ENCODE measurements around the gene JAZF1. TPM values are rescaled to one million over a fixed set of nuclear protein-coding genes. Genes with fewer than 3 reads are reported as not detected.

The JAZF1 gene
- total and polyA plus RNA-seq, 9 donors, result 10.4 to 36.0 (median 19.9) TPM

DNA sequence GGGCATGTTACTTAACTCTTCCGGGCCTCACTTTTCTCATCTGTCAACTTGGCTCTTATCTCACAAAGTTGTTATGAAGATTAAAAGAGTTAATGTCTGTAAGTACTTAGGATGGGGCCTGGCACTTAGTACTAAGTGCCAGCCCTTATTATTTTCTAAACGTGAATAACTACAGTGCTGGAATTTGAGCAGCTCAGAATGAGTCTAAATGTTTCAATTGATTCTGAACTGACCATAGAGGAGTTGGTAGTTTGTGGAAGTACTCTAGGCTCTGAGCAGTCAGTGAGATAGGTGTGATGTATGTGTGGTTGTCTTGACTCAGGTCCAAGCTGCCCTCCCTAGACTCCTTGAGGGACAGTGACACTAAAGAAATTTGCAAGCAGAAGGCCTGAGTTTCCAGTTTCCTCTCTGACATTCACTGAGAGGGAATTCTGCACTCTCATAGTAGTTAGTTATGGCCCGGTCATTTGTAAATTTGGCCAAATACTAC, 18.5 kb upstream of the JAZF1 start:
- 72 to 75% (median 74%) methylated on average over 3 of the region's 3 CpGs for WGBS, 3 donors
- H3K4me3 ChIP-seq, result no peak overlapping the region
- no peaks in the 10 kb centered on the region for H3K36me3 ChIP-seq
- DNase-seq, result no peak
- TF ChIP-seq, protein P1, sequence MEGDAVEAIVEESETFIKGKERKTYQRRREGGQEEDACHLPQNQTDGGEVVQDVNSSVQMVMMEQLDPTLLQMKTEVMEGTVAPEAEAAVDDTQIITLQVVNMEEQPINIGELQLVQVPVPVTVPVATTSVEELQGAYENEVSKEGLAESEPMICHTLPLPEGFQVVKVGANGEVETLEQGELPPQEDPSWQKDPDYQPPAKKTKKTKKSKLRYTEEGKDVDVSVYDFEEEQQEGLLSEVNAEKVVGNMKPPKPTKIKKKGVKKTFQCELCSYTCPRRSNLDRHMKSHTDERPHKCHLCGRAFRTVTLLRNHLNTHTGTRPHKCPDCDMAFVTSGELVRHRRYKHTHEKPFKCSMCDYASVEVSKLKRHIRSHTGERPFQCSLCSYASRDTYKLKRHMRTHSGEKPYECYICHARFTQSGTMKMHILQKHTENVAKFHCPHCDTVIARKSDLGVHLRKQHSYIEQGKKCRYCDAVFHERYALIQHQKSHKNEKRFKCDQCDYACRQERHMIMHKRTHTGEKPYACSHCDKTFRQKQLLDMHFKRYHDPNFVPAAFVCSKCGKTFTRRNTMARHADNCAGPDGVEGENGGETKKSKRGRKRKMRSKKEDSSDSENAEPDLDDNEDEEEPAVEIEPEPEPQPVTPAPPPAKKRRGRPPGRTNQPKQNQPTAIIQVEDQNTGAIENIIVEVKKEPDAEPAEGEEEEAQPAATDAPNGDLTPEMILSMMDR (IDR thresholded peaks at IDR 0.05), result no peak
- TF ChIP-seq POLR2A (IDR thresholded peaks at IDR 0.05) (no peak), EP300 (IDR thresholded peaks at IDR 0.05) (no peak)
- intact Hi-C loops (cut with DNase I), result no loop called here
- H3K4me1 ChIP-seq (ENCODE audit: insufficient read depth), result no peaks in the 10 kb centered on the region
- H3K27me3 ChIP-seq, result no peaks in the 10 kb centered on the region
- no peaks in the 10 kb centered on the region for H3K9me3 ChIP-seq
- H3K27ac ChIP-seq, result no peak overlapping the region

DNA sequence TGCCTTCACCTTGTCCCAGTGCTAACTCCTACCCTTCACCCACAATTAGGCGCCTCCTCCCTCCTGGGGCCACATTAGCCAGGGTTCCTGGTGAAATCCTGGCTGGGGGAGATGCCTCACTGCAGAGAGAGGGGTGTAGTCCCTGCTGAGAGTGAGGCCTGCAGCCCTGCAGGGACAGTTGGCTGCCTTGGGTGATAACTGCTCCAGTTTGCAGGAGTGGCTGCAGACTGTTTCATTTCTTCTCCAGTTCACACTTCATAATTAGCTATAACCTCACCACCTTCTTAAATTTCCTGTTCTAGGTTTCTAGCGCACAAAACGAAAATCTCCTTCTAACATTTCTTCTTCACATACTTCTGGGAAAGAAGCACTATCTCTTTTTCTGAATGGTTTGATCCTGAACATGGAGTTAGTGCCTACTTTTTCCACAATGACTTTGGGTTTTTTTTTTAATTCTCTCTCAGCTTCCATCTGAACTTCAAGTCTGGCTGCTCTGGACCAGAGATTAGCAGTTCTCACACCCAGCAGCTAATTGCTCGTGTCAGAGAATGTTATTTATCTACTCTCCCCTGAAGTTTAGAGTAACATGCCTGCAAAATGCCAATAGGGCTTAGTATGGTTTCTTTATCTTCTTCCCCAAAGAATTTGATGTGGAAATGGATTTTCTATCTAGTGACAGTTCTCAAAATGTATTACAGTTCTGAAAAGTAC, 15.5 kb upstream of the JAZF1 start:
- intact Hi-C loops (cut with DNase I), result no loop called here
- H3K27me3 ChIP-seq, result no peaks in the 10 kb centered on the region
- no peaks in the 10 kb centered on the region for H3K36me3 ChIP-seq
- H3K4me3 ChIP-seq, result no peak overlapping the region
- no peaks in the 10 kb centered on the region for H3K9me3 ChIP-seq
- TF ChIP-seq POLR2A (IDR thresholded peaks at IDR 0.05), result no peak
- TF ChIP-seq EP300 (IDR thresholded peaks at IDR 0.05), result no peak
- TF ChIP-seq, protein P1 (IDR thresholded peaks at IDR 0.05), result no peak
- no peak overlapping the region for H3K27ac ChIP-seq
- H3K4me1 ChIP-seq (ENCODE audit: insufficient read depth), result no peaks in the 10 kb centered on the region
- no peak for DNase-seq
- WGBS, 3 donors, result 80 to 89% (median 82%) methylated on average over 4 of the region's 4 CpGs

DNA sequence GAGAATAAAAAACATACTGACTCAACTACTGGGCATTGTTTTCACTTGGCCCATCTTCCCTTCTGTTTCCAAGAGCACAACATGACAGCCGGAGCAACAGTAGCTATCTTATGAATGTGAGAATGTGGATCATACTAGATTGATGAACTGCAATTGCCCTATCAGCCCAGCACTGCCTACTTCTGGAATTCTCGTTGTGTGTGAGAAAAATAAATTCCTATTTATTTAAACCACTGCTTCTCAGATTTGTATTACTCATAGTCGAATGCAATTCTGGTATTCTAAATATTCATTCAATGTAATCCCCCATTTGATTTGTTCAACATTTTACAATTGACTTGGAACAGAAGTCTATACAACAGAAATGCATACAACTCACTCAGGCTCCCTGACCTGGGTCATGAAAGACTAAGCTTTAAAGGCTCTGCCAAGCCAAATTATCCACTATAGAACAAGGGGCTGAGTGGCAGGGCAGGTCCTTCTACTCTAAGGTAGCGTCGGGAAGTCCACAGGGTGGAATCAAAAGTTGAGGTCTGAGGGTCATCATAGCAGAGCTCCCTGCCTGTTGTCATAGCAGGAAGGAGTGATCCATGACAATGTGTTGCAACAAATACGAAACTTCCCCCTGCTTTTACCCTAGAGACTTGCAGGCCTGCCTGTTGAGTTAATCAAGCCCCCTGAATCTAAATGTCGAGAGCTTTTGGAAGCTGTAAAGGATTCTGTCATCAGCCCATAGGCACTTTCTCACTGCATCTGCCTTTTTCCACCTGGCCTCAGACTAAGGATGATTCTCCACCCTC, 12.4 kb upstream of the JAZF1 start:
- no peak for DNase-seq
- Histone ChIP-seq H3K27ac (no peak overlapping the region), H3K36me3 (no peaks in the 10 kb centered on the region), H3K27me3 (no peaks in the 10 kb centered on the region), H3K4me3 (no peak overlapping the region), H3K9me3 (no peaks in the 10 kb centered on the region), H3K4me1 (ENCODE audit: insufficient read depth) (no peaks in the 10 kb centered on the region)
- 83 to 85% (median 84%) methylated on average over 7 of the region's 7 CpGs for WGBS, 3 donors
- intact Hi-C loops (cut with DNase I), result no loop called here
- TF ChIP-seq, protein P1 (IDR thresholded peaks at IDR 0.05), result no peak
- TF ChIP-seq EP300 (IDR thresholded peaks at IDR 0.05), result no peak
- TF ChIP-seq POLR2A (IDR thresholded peaks at IDR 0.05), result no peak

DNA sequence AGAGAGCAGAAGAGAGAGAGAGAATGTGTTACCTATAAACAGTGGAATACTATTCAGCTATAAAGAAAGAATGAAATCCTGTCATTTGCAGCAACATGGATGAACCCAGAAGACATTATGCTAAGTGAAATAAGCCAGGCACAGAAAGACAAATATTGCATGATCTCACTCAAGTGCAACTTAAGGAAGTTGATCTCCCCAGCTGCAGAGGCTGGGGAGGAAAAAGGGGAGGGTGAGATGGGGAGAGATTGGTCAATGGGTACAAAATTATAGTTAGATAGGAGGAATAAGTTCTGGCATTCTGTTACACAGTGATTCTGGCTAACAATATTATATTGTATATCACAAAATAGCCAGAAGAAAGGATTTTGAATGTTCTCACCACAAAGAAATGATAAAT, 11.2 kb upstream of the JAZF1 start:
- Histone ChIP-seq H3K4me1 (ENCODE audit: insufficient read depth) (no peaks in the 10 kb centered on the region), H3K9me3 (no peaks in the 10 kb centered on the region), H3K27ac (no peak overlapping the region), H3K27me3 (no peaks in the 10 kb centered on the region), H3K36me3 (no peaks in the 10 kb centered on the region), H3K4me3 (no peak overlapping the region)
- DNase-seq, result no peak
- TF ChIP-seq EP300 (IDR thresholded peaks at IDR 0.05), result no peak
- no peak for TF ChIP-seq POLR2A (IDR thresholded peaks at IDR 0.05)
- TF ChIP-seq, protein P1 (IDR thresholded peaks at IDR 0.05), result no peak
- intact Hi-C loops (cut with DNase I), result no loop called here
